HepG2 (cell line): ENCODE measurements around the gene GPT2. TPM values are rescaled to one million over a fixed set of nuclear protein-coding genes. Genes with fewer than 3 reads are reported as not detected.

Source experiments
- FOXP4 ChIP-seq: sonication (generic); formaldehyde crosslinking; IDR thresholded peaks from 2 replicates; pipeline ENCODE4 v1.4.0; 2020; ENCODE audit warnings: missing genetic modification reagents
- GABPB1 ChIP-seq: IDR thresholded peaks from 2 replicates; pipeline ENCODE4 v1.6.1; 2016; ENCODE audit warnings: mild to moderate bottlenecking, missing genetic modification reagents, moderate library complexity, missing compliant biosample characterization
- GLI4 ChIP-seq: sonication (generic); formaldehyde crosslinking; IDR thresholded peaks from 2 replicates; pipeline ENCODE4 v1.5.1; 2020; ENCODE audit warnings: missing genetic modification reagents, mild to moderate bottlenecking, moderate library complexity, borderline replicate concordance
- KDM3A ChIP-seq: IDR thresholded peaks from 2 replicates; pipeline ENCODE4 v1.6.1; 2018; ENCODE audit warnings: low read depth, missing compliant biosample characterization
- KMT2B ChIP-seq: IDR thresholded peaks from 2 replicates; pipeline ENCODE4 v1.6.1; 2016; ENCODE audit warnings: missing genetic modification reagents, missing compliant biosample characterization
- LRRFIP1 ChIP-seq: sonication (generic); formaldehyde crosslinking; conservative IDR thresholded peaks from 2 replicates; pipeline ENCODE4 v1.4.0; 2020; ENCODE audit warnings: missing genetic modification reagents
- MTF1 ChIP-seq: sonication (generic); formaldehyde crosslinking; IDR thresholded peaks from 2 replicates; pipeline ENCODE4 v1.5.0; 2020; ENCODE audit warnings: missing genetic modification reagents
- NCOA1 ChIP-seq: sonication (generic); formaldehyde crosslinking; IDR thresholded peaks from 2 replicates; pipeline ENCODE4 v1.9.0; 2021; ENCODE audit warnings: missing genetic modification reagents
- NFE2 ChIP-seq: sonication (generic); formaldehyde crosslinking; IDR thresholded peaks from 2 replicates; pipeline ENCODE4 v1.4.0; 2020; ENCODE audit warnings: missing genetic modification reagents
- SP2 ChIP-seq: sonication (generic); formaldehyde crosslinking; IDR thresholded peaks from 2 replicates; pipeline ENCODE4 v1.5.1; 2020; ENCODE audit warnings: mild to moderate bottlenecking, missing genetic modification reagents
- SP5 ChIP-seq: IDR thresholded peaks from 2 replicates; pipeline ENCODE4 v1.6.1; 2016; ENCODE audit warnings: low read depth, borderline replicate concordance
- TERF1 ChIP-seq: sonication (generic); formaldehyde crosslinking; IDR thresholded peaks from 2 replicates; pipeline ENCODE4 v1.8.0; 2022; ENCODE audit warnings: mild to moderate bottlenecking, missing genetic modification reagents, moderate library complexity
- TIGD3 ChIP-seq: sonication (generic); formaldehyde crosslinking; IDR thresholded peaks from 2 replicates; pipeline ENCODE4 v1.5.1; 2020; ENCODE audit warnings: mild to moderate bottlenecking, missing genetic modification reagents, borderline replicate concordance
- TP53 ChIP-seq: sonication (generic); formaldehyde crosslinking; conservative IDR thresholded peaks from 2 replicates; pipeline ENCODE4 v1.4.0; 2020; ENCODE audit warnings: missing genetic modification reagents
- TSC22D2 ChIP-seq: sonication (generic); formaldehyde crosslinking; IDR thresholded peaks from 2 replicates; pipeline ENCODE4 v1.5.1; 2020; ENCODE audit warnings: missing genetic modification reagents, mild to moderate bottlenecking, borderline replicate concordance
- ZHX1 ChIP-seq: sonication (generic); formaldehyde crosslinking; IDR thresholded peaks from 2 replicates; pipeline ENCODE4 v1.8.1; 2022; ENCODE audit warnings: low read depth, mild to moderate bottlenecking, missing genetic modification reagents
- ZNF180 ChIP-seq: sonication (generic); formaldehyde crosslinking; IDR thresholded peaks from 2 replicates; pipeline ENCODE4 v1.4.0; 2020; ENCODE audit warnings: low read depth, missing genetic modification reagents, borderline replicate concordance
- ZNF33B ChIP-seq: sonication (generic); formaldehyde crosslinking; IDR thresholded peaks from 2 replicates; pipeline ENCODE4 v1.5.1; 2020; ENCODE audit warnings: mild to moderate bottlenecking, missing genetic modification reagents
- ZNF558 ChIP-seq: sonication (generic); formaldehyde crosslinking; IDR thresholded peaks from 2 replicates; pipeline ENCODE4 v1.9.0; 2022; ENCODE audit warnings: mild to moderate bottlenecking, missing genetic modification reagents, borderline replicate concordance
- ZNF619 ChIP-seq: sonication (generic); formaldehyde crosslinking; IDR thresholded peaks from 2 replicates; pipeline ENCODE4 v1.4.0; 2020; ENCODE audit warnings: mild to moderate bottlenecking, missing genetic modification reagents
- ZSCAN12 ChIP-seq: sonication (generic); formaldehyde crosslinking; IDR thresholded peaks from 2 replicates; pipeline ENCODE4 v1.9.0; 2021; ENCODE audit warnings: mild to moderate bottlenecking, missing genetic modification reagents
- polyA plus RNA-seq, 8 experiments: library from polyadenylated mRNA; depleted of rRNA in 3 of 8; stranded (reverse) in 7 of 8; unstranded in 1 of 8; fragments of >200 nt; fragmentation: Illumina TruSeq in 4 of 8; extraction: Trizol in 4 of 8; gene quantifications; 2 replicates each; pipeline versions ENCODE4 v1.2.1 to v1.2.3, GENCODE V29; 2011 to 2016; ENCODE audit warnings: low read depth in 4 of 8, missing spikeins in 1 of 8, mixed read lengths in 1 of 8; ENCODE audit not compliant: insufficient read depth in 1 of 8
- total RNA-seq, 5 experiments: library from RNA; depleted of rRNA; stranded (reverse); fragments of >200 nt; fragmentation: Illumina TruSeq; extraction: Trizol; gene quantifications; 2 replicates each; pipeline ENCODE4 v1.2.3, GENCODE V29; 2016; ENCODE audit warnings: low read depth in 1 of 5

The GPT2 gene
- total and polyA plus RNA-seq, 2 of the 13 experiments (the other 11 are each of a cell fraction or from before 2014, with no cell fraction given), result 138 to 267 TPM

GRCh38 chr16:46948548-46949166, 64.5 kb downstream of the GPT2 start (continued):
- TF ChIP-seq FOXP4 (CRISPR knock-in tag), result peak; percentile 53
- TF ChIP-seq ZNF558 (CRISPR knock-in tag), result no peak
- no peak for TF ChIP-seq ZNF33B (CRISPR knock-in tag)
- no peak for TF ChIP-seq ZNF180 (CRISPR knock-in tag)
- TF ChIP-seq TERF1 (CRISPR knock-in tag), result no peak
- 0 out of 2 replicates have a peak, but pooled peaks have one; percentile 73 for TF ChIP-seq ZSCAN12
- TF ChIP-seq SP5, result no peak; the same call in 1 of the 2 replicates
- TF ChIP-seq NFE2 (CRISPR knock-in tag), result no peak
- TF ChIP-seq KDM3A (CRISPR knock-in tag), result no peak
- no peak for TF ChIP-seq TIGD3 (CRISPR knock-in tag)
- TF ChIP-seq MTF1 (CRISPR knock-in tag), result no peak
- no peak for TF ChIP-seq TSC22D2 (CRISPR knock-in tag)
- TF ChIP-seq GLI4, result no peak
- TF ChIP-seq NCOA1 (CRISPR knock-in tag), result no peak
- TF ChIP-seq TP53 (CRISPR knock-in tag), result no peak
- TF ChIP-seq SP2 (CRISPR knock-in tag), result no peak
- TF ChIP-seq KMT2B (CRISPR knock-in tag), result no peak
- no peak for TF ChIP-seq ZHX1 (CRISPR knock-in tag)
- peak; percentile 47; the same call in 1 of the 2 replicates for TF ChIP-seq GABPB1 (CRISPR knock-in tag)
- no peak; the same call in 1 of the 2 replicates for TF ChIP-seq ZNF619 (CRISPR knock-in tag)
- no peak for TF ChIP-seq LRRFIP1 (CRISPR knock-in tag)
